ENCODE measurements around the gene CDC42BPG.

Gene CDC42BPG

GRCh38 chr11:64801561-64802369 lies 42.7 kb downstream of the CDC42BPG start:
- Mint-ChIP-seq H3K9me3 (no peaks in the 10 kb centered on the region), H3K27ac (peak overlapping the region; percentile 74), H3K4me3 (peak overlapping the region; percentile 80), H3K4me1 (peaks cover 60% of the 10 kb centered on the region), H3K36me3 (peaks cover 36% of the 10 kb centered on the region), H3K27me3 (no peaks in the 10 kb centered on the region)
- ATAC-seq, result no peak

GRCh38 chr11:64801158-64801464 lies 43.3 kb downstream of the CDC42BPG start:
- peak; percentile 17 for ATAC-seq
- Mint-ChIP-seq H3K27ac (peak overlapping the region; percentile 74), H3K4me3 (peak overlapping the region; percentile 80), H3K9me3 (no peaks in the 10 kb centered on the region), H3K27me3 (no peaks in the 10 kb centered on the region), H3K4me1 (peaks cover 61% of the 10 kb centered on the region), H3K36me3 (peaks cover 36% of the 10 kb centered on the region)

GRCh38 chr11:64800303-64801157 lies 43.9 kb downstream of the CDC42BPG start:
- Mint-ChIP-seq H3K4me3 (peak overlapping the region; percentile 80), H3K27ac (peak overlapping the region; percentile 74), H3K4me1 (peaks cover 59% of the 10 kb centered on the region), H3K9me3 (no peaks in the 10 kb centered on the region), H3K36me3 (peaks cover 38% of the 10 kb centered on the region), H3K27me3 (no peaks in the 10 kb centered on the region)
- ATAC-seq, result no peak

GRCh38 chr11:64799623-64800302 lies 44.7 kb downstream of the CDC42BPG start:
- H3K9me3 Mint-ChIP-seq, result no peaks in the 10 kb centered on the region
- peak overlapping the region; percentile 74 for H3K27ac Mint-ChIP-seq
- peaks cover 61% of the 10 kb centered on the region for H3K4me1 Mint-ChIP-seq
- H3K36me3 Mint-ChIP-seq, result peaks cover 42% of the 10 kb centered on the region
- ATAC-seq, result peak; percentile 71
- peak overlapping the region; percentile 62 for H3K4me3 Mint-ChIP-seq
- no peaks in the 10 kb centered on the region for H3K27me3 Mint-ChIP-seq

GRCh38 chr11:64799256-64799622 lies 45.2 kb downstream of the CDC42BPG start:
- Mint-ChIP-seq H3K27ac (peak overlapping the region; percentile 74), H3K4me3 (peak overlapping the region; percentile 62), H3K4me1 (peaks cover 66% of the 10 kb centered on the region), H3K27me3 (no peaks in the 10 kb centered on the region), H3K9me3 (no peaks in the 10 kb centered on the region), H3K36me3 (peaks cover 47% of the 10 kb centered on the region)
- no peak for ATAC-seq

GRCh38 chr11:64796757-64797541 lies 47.5 kb downstream of the CDC42BPG start:
- ATAC-seq, result no peak
- Mint-ChIP-seq H3K27ac (peak overlapping the region; percentile 76), H3K36me3 (peaks cover 56% of the 10 kb centered on the region), H3K9me3 (no peaks in the 10 kb centered on the region), H3K27me3 (no peaks in the 10 kb centered on the region), H3K4me1 (peaks cover 62% of the 10 kb centered on the region), H3K4me3 (no peak overlapping the region)

- Mint-ChIP-seq H3K36me3 (peaks cover 60% of the 10 kb centered on the region), H3K9me3 (no peaks in the 10 kb centered on the region), H3K4me3 (no peak overlapping the region)
Observed at GRCh38 chr11:64796047-64796756, 48.3 kb downstream of the CDC42BPG start.

GRCh38 chr11:64794526-64794925 lies 49.9 kb downstream of the CDC42BPG start:
- Mint-ChIP-seq H3K9me3 (no peaks in the 10 kb centered on the region), H3K27ac (peak overlapping the region; percentile 76), H3K4me1 (peaks cover 37% of the 10 kb centered on the region), H3K27me3 (no peaks in the 10 kb centered on the region), H3K4me3 (no peak overlapping the region), H3K36me3 (peaks cover 61% of the 10 kb centered on the region)
- ATAC-seq, result no peak

More at GRCh38 chr11:64796047-64796756, 48.3 kb downstream of the CDC42BPG start:
- Mint-ChIP-seq H3K27me3 (no peaks in the 10 kb centered on the region), H3K27ac (peak overlapping the region; percentile 76), H3K4me1 (peaks cover 54% of the 10 kb centered on the region)
- no peak for ATAC-seq

GRCh38 chr11:64793271-64794160 lies 50.9 kb downstream of the CDC42BPG start:
- Mint-ChIP-seq H3K27me3 (no peaks in the 10 kb centered on the region), H3K27ac (peak overlapping the region; percentile 76), H3K9me3 (no peaks in the 10 kb centered on the region), H3K4me3 (no peak overlapping the region), H3K4me1 (peaks cover 35% of the 10 kb centered on the region), H3K36me3 (peaks cover 57% of the 10 kb centered on the region)
- ATAC-seq, result no peak

- no peak for ATAC-seq
- H3K27me3 Mint-ChIP-seq, result no peaks in the 10 kb centered on the region
- H3K27ac Mint-ChIP-seq, result peak overlapping the region; percentile 76
- peaks cover 38% of the 10 kb centered on the region for H3K4me1 Mint-ChIP-seq
- no peak overlapping the region for H3K4me3 Mint-ChIP-seq
- peaks cover 56% of the 10 kb centered on the region for H3K36me3 Mint-ChIP-seq
- H3K9me3 Mint-ChIP-seq, result no peaks in the 10 kb centered on the region
Observed at GRCh38 chr11:64792482-64792881, 52.0 kb downstream of the CDC42BPG start.

GRCh38 chr11:64791781-64792291 lies 52.6 kb downstream of the CDC42BPG start:
- Mint-ChIP-seq H3K36me3 (peaks cover 56% of the 10 kb centered on the region), H3K4me3 (no peak overlapping the region), H3K27ac (peak overlapping the region; percentile 35), H3K9me3 (no peaks in the 10 kb centered on the region), H3K4me1 (peaks cover 37% of the 10 kb centered on the region), H3K27me3 (no peaks in the 10 kb centered on the region)
- ATAC-seq, result no peak

- Mint-ChIP-seq H3K27me3 (no peaks in the 10 kb centered on the region), H3K4me3 (no peak overlapping the region), H3K9me3 (no peaks in the 10 kb centered on the region), H3K36me3 (peaks cover 48% of the 10 kb centered on the region), H3K4me1 (peaks cover 32% of the 10 kb centered on the region), H3K27ac (no peak overlapping the region)
- no peak for ATAC-seq
Observed at GRCh38 chr11:64790205-64791095, 54.0 kb downstream of the CDC42BPG start.
